Natural killer cell (primary cell): Measurements from ENCODE around the gene TLR8. TPM values are rescaled to one million over a fixed set of nuclear protein-coding genes. Genes with fewer than 3 reads are reported as not detected.

Experiments used
- ATAC-seq, 3 donors: fragments of 150-1000 bp in 2 of 3; fragments of 200-7000 bp in 1 of 3; cut with Tn5 transposase; 1 replicate in 1 of 3; 2 replicates in 2 of 3; pipeline ENCODE4 v1.10.0; 2021; ENCODE audit warnings: mild to moderate bottlenecking in 2 of 3, moderate library complexity in 2 of 3
- DNase-seq, 2 donors: peaks; one replicate each; pipeline versions ENCODE4 v3.0.0 to v3.0.0-alpha.2; 2013 to 2021; ENCODE audit warnings: mixed read lengths in 1 of 2
- H3K27ac ChIP-seq: one replicate; pipeline ENCODE4 v1.5.1; 2013; ENCODE audit warnings: mild to moderate bottlenecking, low read length
- H3K27me3 ChIP-seq: one replicate; pipeline ENCODE4 v1.6.1; 2013; ENCODE audit warnings: low read length; ENCODE audit not compliant: control insufficient read depth, insufficient read depth
- H3K36me3 ChIP-seq: one replicate; pipeline ENCODE4 v1.6.1; 2013; ENCODE audit warnings: low read length; ENCODE audit not compliant: control insufficient read depth, insufficient read depth
- H3K4me1 ChIP-seq: one replicate; pipeline ENCODE4 v1.6.1; 2013; ENCODE audit warnings: low read length; ENCODE audit not compliant: control insufficient read depth, insufficient read depth
- H3K4me3 ChIP-seq: one replicate; pipeline ENCODE4 v1.5.1; 2013; ENCODE audit warnings: low read length
- H3K9me3 ChIP-seq: one replicate; pipeline ENCODE4 v1.6.1; 2013; ENCODE audit warnings: low read length; ENCODE audit not compliant: control insufficient read depth, insufficient read depth
- H3K27ac Mint-ChIP-seq, 2 donors: one replicate each; pipeline ENCODE4 v1.8.0; 2022; ENCODE audit warnings: mild to moderate bottlenecking in 2 of 2, mixed read lengths in 2 of 2, moderate library complexity in 1 of 2
- H3K27me3 Mint-ChIP-seq, 2 donors: one replicate each; pipeline ENCODE4 v1.8.0; 2022; ENCODE audit warnings: low read depth in 2 of 2, mixed read lengths in 2 of 2
- H3K36me3 Mint-ChIP-seq: one replicate; pipeline ENCODE4 v1.8.0; 2022; ENCODE audit warnings: mixed read lengths
- H3K4me1 Mint-ChIP-seq, 2 donors: one replicate each; pipeline ENCODE4 v1.8.0; 2022; ENCODE audit warnings: mixed read lengths in 2 of 2
- H3K4me3 Mint-ChIP-seq: one replicate; pipeline ENCODE4 v1.8.0; 2022; ENCODE audit warnings: mild to moderate bottlenecking, moderate library complexity, mixed read lengths
- H3K9me3 Mint-ChIP-seq, 2 donors: one replicate each; pipeline ENCODE4 v1.8.0; 2022; ENCODE audit warnings: mixed read lengths in 2 of 2
- CTCF ChIP-seq: fragments of 200-600 bp; IDR thresholded peaks from one replicate; pipeline ENCODE4 v1.8.0; 2022; ENCODE audit warnings: antibody characterized with exemption
- WGBS: methylation state at CpG from one replicate; pipeline ENCODE4 v1.1.7; 2013; ENCODE audit warnings: missing lambda C conversion rate; ENCODE audit not compliant: insufficient coverage; 5-methylcytosine and 5-hydroxymethylcytosine counted together
- intact Hi-C: fragments of 100-400 bp; cut with micrococcal nuclease; formaldehyde crosslinking; loops from one replicate; pipeline ENCODE4 v1.14.2; 2022
- total RNA-seq, 4 donors: library from RNA; stranded (reverse); fragments of 120-200 nt in 1 of 4; gene quantifications; one replicate each; pipeline versions ENCODE4 v1.2.3 to v1.2.4, GENCODE V29; 2013 to 2022

Gene TLR8
- total RNA-seq, 3 donors from 2014 or later (not counting 1 experiment from before 2014, with no cell fraction given): 0.95 to 1.9 (median 0.95) TPM

GRCh38 chrX:12872741-12873140, 33.7 kb upstream of the TLR8 start:
- H3K4me1 Mint-ChIP-seq: no peaks in the 10 kb centered on the region
- WGBS: 97% methylated on average over 4 of the region's 4 CpGs
- H3K27ac Mint-ChIP-seq: no peak overlapping the region
- ATAC-seq: no peak
- no peaks in the 10 kb centered on the region for H3K9me3 ChIP-seq
- H3K27ac ChIP-seq: no peak overlapping the region
- H3K27me3 ChIP-seq: no peaks in the 10 kb centered on the region
- no peaks in the 10 kb centered on the region for H3K36me3 Mint-ChIP-seq
- no peaks in the 10 kb centered on the region for H3K36me3 ChIP-seq
- H3K4me3 Mint-ChIP-seq: no peak overlapping the region
- H3K4me1 ChIP-seq: no peaks in the 10 kb centered on the region
- TF ChIP-seq CTCF: no peak
- H3K27me3 Mint-ChIP-seq: peaks cover 5 to 11% of the 10 kb centered on the region in 2 donors
- no peak overlapping the region for H3K4me3 ChIP-seq
- no peaks in the 10 kb centered on the region for H3K9me3 Mint-ChIP-seq
- intact Hi-C loops: no loop called here
- DNase-seq: no peak

GRCh38 chrX:12874581-12874980, 31.8 kb upstream of the TLR8 start:
- H3K9me3 ChIP-seq: no peaks in the 10 kb centered on the region
- no peak for TF ChIP-seq CTCF
- ATAC-seq: no peak
- no peaks in the 10 kb centered on the region for H3K36me3 ChIP-seq
- H3K4me1 Mint-ChIP-seq: no peaks in the 10 kb centered on the region
- H3K9me3 Mint-ChIP-seq: no peaks in the 10 kb centered on the region
- 4% methylated on average over 2 of the region's 4 CpGs for WGBS
- no peak overlapping the region for H3K4me3 ChIP-seq
- no peaks in the 10 kb centered on the region for H3K36me3 Mint-ChIP-seq
- no peak overlapping the region for H3K4me3 Mint-ChIP-seq
- no peaks in the 10 kb centered on the region for H3K27me3 ChIP-seq
- no peak overlapping the region for H3K27ac Mint-ChIP-seq
- no peaks in the 10 kb centered on the region for H3K4me1 ChIP-seq
- DNase-seq: no peak
- H3K27me3 Mint-ChIP-seq: peaks cover 5 to 6% of the 10 kb centered on the region in 2 donors
- intact Hi-C loops: no loop called here
- no peak overlapping the region for H3K27ac ChIP-seq

- Mint-ChIP-seq H3K27ac (no peak overlapping the region), H3K4me3 (no peak overlapping the region), H3K9me3 (no peaks in the 10 kb centered on the region), H3K4me1 (no peaks in the 10 kb centered on the region), H3K36me3 (no peaks in the 10 kb centered on the region), H3K27me3 (peaks cover 2 to 6% of the 10 kb centered on the region in 2 donors)
- intact Hi-C loops: no loop called here
- no peak for ATAC-seq
- no peak overlapping the region for H3K4me3 ChIP-seq
- H3K27ac ChIP-seq: no peak overlapping the region
- no peaks in the 10 kb centered on the region for H3K27me3 ChIP-seq
- TF ChIP-seq CTCF: no peak
- H3K36me3 ChIP-seq: no peaks in the 10 kb centered on the region
- no peak for DNase-seq
- no peaks in the 10 kb centered on the region for H3K4me1 ChIP-seq
- 74% methylated on average over 7 of the region's 8 CpGs for WGBS
- H3K9me3 ChIP-seq: no peaks in the 10 kb centered on the region
Measured at GRCh38 chrX:12877386-12877785, 29.0 kb upstream of the TLR8 start.

- Histone ChIP-seq H3K4me1 (no peaks in the 10 kb centered on the region), H3K27me3 (no peaks in the 10 kb centered on the region), H3K27ac (no peak overlapping the region), H3K36me3 (no peaks in the 10 kb centered on the region), H3K4me3 (no peak overlapping the region), H3K9me3 (no peaks in the 10 kb centered on the region)
- Mint-ChIP-seq H3K4me1 (no peaks in the 10 kb centered on the region), H3K36me3 (no peaks in the 10 kb centered on the region), H3K9me3 (no peaks in the 10 kb centered on the region), H3K27ac (no peak overlapping the region), H3K4me3 (no peak overlapping the region), H3K27me3 (peaks cover 0 to 2% of the 10 kb centered on the region in 2 donors)
- intact Hi-C loops: no loop called here
- ATAC-seq (no peak), DNase-seq (no peak)
- no peak for TF ChIP-seq CTCF
- WGBS: no CpG with 5 or more reads among the region's 1 CpG
Measured at GRCh38 chrX:12878536-12878935, 27.9 kb upstream of the TLR8 start.
